GM19351 (cell line): ENCODE measurements around the gene SSNA1.
A peak's percentile ranks its signal among the peaks of the same experiment; 100 is the strongest.
"Not testable (repeated sequence)": the region's sequence is repeated elsewhere in the genome, so short reads cannot be mapped to it uniquely, and the experiment has no call there.

Source experiments
- ATAC-seq: cut with Tn5 transposase; IDR thresholded peaks from one replicate; pipeline ENCODE4 v1.9.1; 2021; ENCODE audit warnings: mild to moderate bottlenecking, moderate library complexity; ENCODE audit not compliant: unreplicated experiment

The SSNA1 gene

GRCh38 chr9:137228968-137229896, 40.8 kb downstream of the SSNA1 start:
- no peak for ATAC-seq

GRCh38 chr9:137229903-137230704, 41.6 kb downstream of the SSNA1 start:
- ATAC-seq = no peak

GRCh38 chr9:137230705-137231371, 42.4 kb downstream of the SSNA1 start, which contains the start of gene SLC34A3:
SLC34A3 (plus strand) TSS chr9:137230901; CDS start chr9:137231703, 802 bp downstream.
- no peak for ATAC-seq

- no peak for ATAC-seq
These were observed 43.0 kb downstream of the SSNA1 start for GRCh38 chr9:137231372-137232039.

GRCh38 chr9:137232101-137232500, 43.6 kb downstream of the SSNA1 start:
- ATAC-seq = no peak

- ATAC-seq = no peak
These were observed 44.0 kb downstream of the SSNA1 start for GRCh38 chr9:137232510-137232909.

GRCh38 chr9:137233143-137233980, 44.9 kb downstream of the SSNA1 start:
- no peak for ATAC-seq

- no peak for ATAC-seq
These were observed 45.7 kb downstream of the SSNA1 start for GRCh38 chr9:137234055-137234697.

- no peak for ATAC-seq
These were observed 46.4 kb downstream of the SSNA1 start for GRCh38 chr9:137234758-137235423.

- no peak for ATAC-seq
These were observed 47.2 kb downstream of the SSNA1 start for GRCh38 chr9:137235424-137236237.

- peak; percentile 28 for ATAC-seq
These were observed 47.9 kb downstream of the SSNA1 start for GRCh38 chr9:137236238-137236935.

GRCh38 chr9:137236936-137237421, 48.5 kb downstream of the SSNA1 start:
- no peak for ATAC-seq

- no peak for ATAC-seq
These were observed 49.6 kb downstream of the SSNA1 start for GRCh38 chr9:137237759-137238726.

- ATAC-seq = not testable (repeated sequence)
These were observed 51.2 kb downstream of the SSNA1 start for GRCh38 chr9:137239541-137240200.
